H9 (cell line): ENCODE results near the gene FBXL16. TPM values are rescaled to one million over a fixed set of nuclear protein-coding genes. Genes with fewer than 3 reads are reported as not detected.

Experiments
- DNase-seq: peaks from one replicate; pipeline ENCODE4 v3.0.0-alpha.2; 2017
- H2AFZ ChIP-seq: one replicate; pipeline ENCODE4 v1.6.1; 2013; ENCODE audit warnings: mild to moderate bottlenecking, low read length, control low read depth, moderate library complexity
- H2AK5ac ChIP-seq: 2 replicates; pipeline ENCODE4 v1.6.1; 2013; ENCODE audit warnings: low read length, control low read depth, mixed read lengths; ENCODE audit not compliant: insufficient read length
- H2BK120ac ChIP-seq: one replicate; pipeline ENCODE4 v1.6.1; 2013; ENCODE audit warnings: low read depth, mild to moderate bottlenecking, low read length, control low read depth, inconsistent platforms; ENCODE audit not compliant: poor library complexity, severe bottlenecking
- H2BK12ac ChIP-seq: 2 replicates; pipeline ENCODE4 v1.6.1; 2013; ENCODE audit warnings: low read length, control low read depth, mixed read lengths, low read depth; ENCODE audit not compliant: insufficient read length
- H2BK15ac ChIP-seq: 2 replicates; pipeline ENCODE4 v1.6.1; 2013; ENCODE audit warnings: low read depth, low read length, control low read depth
- H2BK20ac ChIP-seq: one replicate; pipeline ENCODE4 v1.6.1; 2013; ENCODE audit warnings: low read depth, mild to moderate bottlenecking, low read length, control low read depth, inconsistent platforms; ENCODE audit not compliant: poor library complexity, severe bottlenecking
- H2BK5ac ChIP-seq: 2 replicates; pipeline ENCODE4 v1.6.1; 2013; ENCODE audit warnings: low read length, control low read depth, mixed read lengths; ENCODE audit not compliant: insufficient read length
- H3K14ac ChIP-seq: 2 replicates; pipeline ENCODE4 v1.6.1; 2013; ENCODE audit warnings: low read length, control low read depth; ENCODE audit not compliant: insufficient read depth
- H3K18ac ChIP-seq: 2 replicates; pipeline ENCODE4 v1.6.1; 2013; ENCODE audit warnings: low read depth, mild to moderate bottlenecking, mixed read lengths, low read length, control low read depth; ENCODE audit not compliant: insufficient read length
- H3K23ac ChIP-seq: 2 replicates; pipeline ENCODE4 v1.6.1; 2013; ENCODE audit warnings: low read length, control low read depth, mixed read lengths, low read depth; ENCODE audit not compliant: insufficient read length
- H3K23me2 ChIP-seq: 2 replicates; pipeline ENCODE4 v1.6.1; 2013; ENCODE audit warnings: low read depth, mild to moderate bottlenecking, mixed read lengths, low read length, control low read depth; ENCODE audit not compliant: insufficient read length, poor library complexity, severe bottlenecking
- H3K27ac ChIP-seq: 2 replicates; pipeline ENCODE4 v1.5.1; 2013; ENCODE audit warnings: low read length, control low read depth, mixed read lengths, low read depth; ENCODE audit not compliant: insufficient read length
- H3K27me3 ChIP-seq: 2 replicates; pipeline ENCODE4 v1.6.1; 2013; ENCODE audit warnings: low read length, control low read depth, inconsistent platforms; ENCODE audit not compliant: insufficient read depth
- H3K4ac ChIP-seq: 2 replicates; pipeline ENCODE4 v1.6.1; 2013; ENCODE audit warnings: low read depth, mild to moderate bottlenecking, control low read depth, inconsistent platforms, low read length, moderate library complexity
- H3K4me1 ChIP-seq: 2 replicates; pipeline ENCODE4 v1.6.1; 2013; ENCODE audit warnings: low read length, control low read depth, inconsistent platforms; ENCODE audit not compliant: insufficient read depth
- H3K4me2 ChIP-seq: 2 replicates; pipeline ENCODE4 v1.6.1; 2013; ENCODE audit warnings: low read length, control low read depth, mixed read lengths; ENCODE audit not compliant: insufficient read length, insufficient read depth
- H3K56ac ChIP-seq: 2 replicates; pipeline ENCODE4 v1.6.1; 2013; ENCODE audit warnings: low read depth, mild to moderate bottlenecking, mixed read lengths, low read length, control low read depth; ENCODE audit not compliant: insufficient read length
- H3K79me1 ChIP-seq: 2 replicates; pipeline ENCODE4 v1.6.1; 2013; ENCODE audit warnings: low read depth, mild to moderate bottlenecking, moderate library complexity, low read length, control low read depth, inconsistent platforms; ENCODE audit not compliant: insufficient read depth, poor library complexity, severe bottlenecking
- H3K79me2 ChIP-seq: 2 replicates; pipeline ENCODE4 v1.6.1; 2013; ENCODE audit warnings: low read length, control low read depth, inconsistent platforms; ENCODE audit not compliant: insufficient read depth
- H3K9ac ChIP-seq: 2 replicates; pipeline ENCODE4 v1.6.1; 2013; ENCODE audit warnings: low read length, control low read depth, mixed read lengths; ENCODE audit not compliant: insufficient read length; ENCODE audit errors: extremely low read depth
- H3K9me3 ChIP-seq: one replicate; pipeline ENCODE4 v1.6.1; 2013; ENCODE audit warnings: low read depth, low read length, inconsistent platforms; ENCODE audit not compliant: control insufficient read depth
- H3T11ph ChIP-seq: one replicate; pipeline ENCODE4 v1.6.1; 2013; ENCODE audit warnings: mild to moderate bottlenecking, low read length, control low read depth, inconsistent platforms
- H4K20me1 ChIP-seq: one replicate; pipeline ENCODE4 v1.6.1; 2013; ENCODE audit not compliant: control insufficient read depth, insufficient read length, insufficient read depth
- H4K5ac ChIP-seq: 2 replicates; pipeline ENCODE4 v1.6.1; 2013; ENCODE audit warnings: low read depth, mild to moderate bottlenecking, mixed read lengths, low read length, control low read depth; ENCODE audit not compliant: insufficient read length
- H4K8ac ChIP-seq: replicated peaks from 2 replicates; pipeline ENCODE4 v1.6.1; 2013; ENCODE audit warnings: low read length, control low read depth, mixed read lengths, low read depth; ENCODE audit not compliant: insufficient read length
- H4K91ac ChIP-seq: 2 replicates; pipeline ENCODE4 v1.6.1; 2013; ENCODE audit warnings: low read depth, mild to moderate bottlenecking, moderate library complexity, mixed read lengths, low read length, control low read depth; ENCODE audit not compliant: insufficient read length
- H3K27ac Mint-ChIP-seq, 3 experiments: 2 replicates in 2 of 3; 3 replicates in 1 of 3; pipeline ENCODE4 v1.8.0; 2020 to 2021; ENCODE audit warnings: mixed read lengths in 3 of 3, mild to moderate bottlenecking in 1 of 3, moderate library complexity in 1 of 3
- H3K27me3 Mint-ChIP-seq: 2 replicates; pipeline ENCODE4 v1.8.0; 2021; ENCODE audit warnings: low read depth, mild to moderate bottlenecking, moderate library complexity, mixed read lengths
- H3K36me3 Mint-ChIP-seq, 3 experiments: 2 replicates in 2 of 3; 3 replicates in 1 of 3; pipeline ENCODE4 v1.8.0; 2020 to 2021; ENCODE audit warnings: low read depth in 3 of 3, mixed read lengths in 3 of 3; ENCODE audit not compliant: insufficient read depth in 1 of 3
- H3K4me1 Mint-ChIP-seq, 2 experiments: 2 replicates each; pipeline ENCODE4 v1.8.0; 2020; ENCODE audit warnings: mixed read lengths in 2 of 2
- H3K4me3 Mint-ChIP-seq, 2 experiments: 2 replicates in 1 of 2; 3 replicates in 1 of 2; pipeline ENCODE4 v1.8.0; 2020 to 2021; ENCODE audit warnings: mild to moderate bottlenecking in 2 of 2, mixed read lengths in 2 of 2, moderate library complexity in 1 of 2
- H3K9me3 Mint-ChIP-seq, 2 experiments: 2 replicates in 1 of 2; 3 replicates in 1 of 2; pipeline ENCODE4 v1.8.0; 2020; ENCODE audit warnings: mild to moderate bottlenecking in 2 of 2, mixed read lengths in 2 of 2, moderate library complexity in 1 of 2
- WGBS: extraction: QIAGEN DNeasy Blood & Tissue Kit; methylation state at CpG from one replicate; pipeline ENCODE4 v1.1.7; 2013; ENCODE audit warnings: missing lambda C conversion rate, low lambda C conversion rate, mixed read lengths; ENCODE audit not compliant: insufficient read length; ENCODE audit errors: extremely low coverage; 5-methylcytosine and 5-hydroxymethylcytosine counted together
- total RNA-seq: library from RNA; stranded (reverse); gene quantifications from 2 replicates; pipeline ENCODE4 v1.2.1, GENCODE V29; 2021
- TF ChIP-seq, protein P1 (sequence below): fragments of 200-600 bp; sonication (generic); conservative IDR thresholded peaks from 3 replicates; pipeline ENCODE4 v1.8.0; 2021; ENCODE audit warnings: antibody characterized with exemption, mild to moderate bottlenecking

The FBXL16 gene
- total RNA-seq, 1 experiment from 2014 or later, result 9.6 TPM

DNA sequence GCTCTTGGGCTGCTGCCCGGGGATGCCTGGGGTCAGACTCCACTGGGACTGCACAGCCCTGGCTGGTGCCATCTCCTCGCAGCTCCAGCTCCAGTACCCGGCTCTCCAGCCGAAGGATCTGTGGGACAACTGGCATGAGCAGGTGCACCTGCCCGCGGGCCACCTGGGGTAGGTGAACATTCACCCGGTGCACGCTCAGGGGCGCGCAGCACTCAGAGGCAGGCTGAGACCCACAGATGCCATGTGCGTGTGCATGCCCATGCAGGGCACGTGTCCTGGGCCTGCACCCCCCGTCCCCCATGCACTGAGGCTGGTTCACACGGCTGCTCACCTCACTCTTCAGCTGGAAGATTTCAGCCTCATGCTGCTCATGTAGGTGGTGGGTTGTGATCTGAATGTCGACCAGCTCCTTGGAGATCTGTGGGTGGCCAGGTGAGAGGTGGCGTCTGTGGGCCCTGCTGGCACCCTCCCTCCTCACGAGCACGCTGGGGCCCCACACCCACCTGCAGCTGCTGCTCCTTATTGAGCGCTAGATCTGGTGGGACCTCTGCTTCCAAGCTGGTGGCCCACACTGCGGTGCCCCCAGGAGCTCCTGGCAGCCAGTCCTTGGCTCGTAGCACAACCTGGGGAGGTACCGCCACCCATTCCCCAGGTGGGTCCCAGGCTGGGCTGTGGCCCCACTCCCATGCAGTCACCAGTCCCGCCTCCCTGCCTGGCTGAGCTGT lies 20.0 kb upstream of the FBXL16 start:
- Histone ChIP-seq H3K18ac (no peak overlapping the region), H2BK15ac (no peak overlapping the region), H4K91ac (no peak overlapping the region), H3K56ac (no peak overlapping the region), H3K9me3 (no peaks in the 10 kb centered on the region), H3K4me1 (no peaks in the 10 kb centered on the region), H3K4me2 (no peak overlapping the region), H2BK120ac (no peak overlapping the region), H3K79me1 (no peaks in the 10 kb centered on the region), H2BK5ac (no peak overlapping the region), H3K27ac (no peak overlapping the region), H3K79me2 (no peaks in the 10 kb centered on the region), H4K8ac (no peak overlapping the region), H2BK20ac (no peak overlapping the region), H4K20me1 (no peaks in the 10 kb centered on the region), H3K23ac (no peak overlapping the region), H2BK12ac (no peak overlapping the region), H4K5ac (no peak overlapping the region), H3K9ac (no peak overlapping the region), H3K4ac (no peak overlapping the region), H3T11ph (no peak overlapping the region), H2AFZ (no peak overlapping the region), H3K23me2 (peaks cover 13% of the 10 kb centered on the region), H3K14ac (no peak overlapping the region), H3K27me3 (no peaks in the 10 kb centered on the region), H2AK5ac (no peak overlapping the region)
- Mint-ChIP-seq H3K9me3 (no peaks in the 10 kb centered on the region), H3K4me1 (no peaks in the 10 kb centered on the region), H3K27ac (no peak overlapping the region), H3K4me3 (peak overlapping the region in 1 of 2 experiments; percentile 40; a peak in 1 of 5 replicates), H3K36me3 (peaks cover 0 to 5% (median 3%) of the 10 kb centered on the region in 3 experiments; a peak in 1 of 7 replicates), H3K27me3 (peaks cover 14% of the 10 kb centered on the region)
- no peak for DNase-seq
- TF ChIP-seq, protein P1, sequence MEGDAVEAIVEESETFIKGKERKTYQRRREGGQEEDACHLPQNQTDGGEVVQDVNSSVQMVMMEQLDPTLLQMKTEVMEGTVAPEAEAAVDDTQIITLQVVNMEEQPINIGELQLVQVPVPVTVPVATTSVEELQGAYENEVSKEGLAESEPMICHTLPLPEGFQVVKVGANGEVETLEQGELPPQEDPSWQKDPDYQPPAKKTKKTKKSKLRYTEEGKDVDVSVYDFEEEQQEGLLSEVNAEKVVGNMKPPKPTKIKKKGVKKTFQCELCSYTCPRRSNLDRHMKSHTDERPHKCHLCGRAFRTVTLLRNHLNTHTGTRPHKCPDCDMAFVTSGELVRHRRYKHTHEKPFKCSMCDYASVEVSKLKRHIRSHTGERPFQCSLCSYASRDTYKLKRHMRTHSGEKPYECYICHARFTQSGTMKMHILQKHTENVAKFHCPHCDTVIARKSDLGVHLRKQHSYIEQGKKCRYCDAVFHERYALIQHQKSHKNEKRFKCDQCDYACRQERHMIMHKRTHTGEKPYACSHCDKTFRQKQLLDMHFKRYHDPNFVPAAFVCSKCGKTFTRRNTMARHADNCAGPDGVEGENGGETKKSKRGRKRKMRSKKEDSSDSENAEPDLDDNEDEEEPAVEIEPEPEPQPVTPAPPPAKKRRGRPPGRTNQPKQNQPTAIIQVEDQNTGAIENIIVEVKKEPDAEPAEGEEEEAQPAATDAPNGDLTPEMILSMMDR, result no peak
- no CpG with 5 or more reads among the region's 23 CpGs for WGBS
